HEK293T (cell line): Measurements from ENCODE around the gene SIGLEC6.

Experiments
- CTCF ChIA-PET: fragments of 350-600 bp; formaldehyde crosslinking; extraction: SDS; loops from one replicate; lab custom pipeline; 2021; ENCODE audit warnings: antibody characterized with exemption, inconsistent platforms; lab: Yijun Ruan, JAX
- POLR2A ChIA-PET: fragments of 350-600 bp; formaldehyde crosslinking; extraction: SDS; loops from one replicate; lab custom pipeline; 2020; ENCODE audit warnings: antibody characterized with exemption, inconsistent platforms; lab: Yijun Ruan, JAX
- DNase-seq: peaks from one replicate; pipeline ENCODE4 v3.0.0; 2012; ENCODE audit warnings: mixed read lengths; ENCODE audit errors: extremely low spot score
- ARNT ChIP-seq: fragments of 450-650 bp; IDR thresholded peaks from 2 replicates; pipeline ENCODE4 v1.6.1; 2017; ENCODE audit warnings: mild to moderate bottlenecking
- BHLHE40 ChIP-seq: fragments of 450-650 bp; IDR thresholded peaks from 2 replicates; pipeline ENCODE4 v1.6.1; 2016; ENCODE audit warnings: mild to moderate bottlenecking, moderate library complexity, borderline replicate concordance
- CTBP1 ChIP-seq: fragments of 450-650 bp; IDR thresholded peaks from 2 replicates; pipeline ENCODE4 v1.6.1; 2016; ENCODE audit warnings: borderline replicate concordance
- ELF4 ChIP-seq: fragments of 450-650 bp; IDR thresholded peaks from 2 replicates; pipeline ENCODE4 v1.6.1; 2017; ENCODE audit warnings: antibody characterized with exemption
- FOXA1 ChIP-seq: fragments of 450-650 bp; IDR thresholded peaks from 2 replicates; pipeline ENCODE4 v1.6.1; 2016; ENCODE audit warnings: mild to moderate bottlenecking
- FOXK2 ChIP-seq: fragments of 450-650 bp; IDR thresholded peaks from 2 replicates; pipeline ENCODE4 v1.6.1; 2016; ENCODE audit warnings: mild to moderate bottlenecking
- FOXM1 ChIP-seq: fragments of 450-650 bp; IDR thresholded peaks from 2 replicates; pipeline ENCODE4 v1.6.1; 2017; ENCODE audit warnings: mild to moderate bottlenecking, borderline replicate concordance
- HDGF ChIP-seq: fragments of 450-650 bp; IDR thresholded peaks from 2 replicates; pipeline ENCODE4 v1.6.1; 2017; ENCODE audit warnings: antibody characterized with exemption, borderline replicate concordance
- L3MBTL2 ChIP-seq: fragments of 450-650 bp; conservative IDR thresholded peaks from 2 replicates; pipeline ENCODE4 v1.6.1; 2016; ENCODE audit warnings: mild to moderate bottlenecking
- LEF1 ChIP-seq: fragments of 450-650 bp; IDR thresholded peaks from 2 replicates; pipeline ENCODE4 v1.6.1; 2017; ENCODE audit warnings: mild to moderate bottlenecking, borderline replicate concordance
- NFRKB ChIP-seq: fragments of 450-650 bp; IDR thresholded peaks from 2 replicates; pipeline ENCODE4 v1.6.1; 2016; ENCODE audit warnings: mild to moderate bottlenecking, moderate library complexity
- PKNOX1 ChIP-seq: fragments of 450-650 bp; IDR thresholded peaks from 2 replicates; pipeline ENCODE4 v1.6.1; 2016
- SP1 ChIP-seq: fragments of 450-650 bp; IDR thresholded peaks from 2 replicates; pipeline ENCODE4 v1.6.1; 2017
- SUZ12 ChIP-seq: fragments of 450-650 bp; IDR thresholded peaks from 2 replicates; pipeline ENCODE4 v1.6.1; 2016; ENCODE audit warnings: mild to moderate bottlenecking
- TARDBP ChIP-seq: fragments of 450-650 bp; IDR thresholded peaks from 2 replicates; pipeline ENCODE4 v1.6.1; 2016
- ZNF384 ChIP-seq: fragments of 450-650 bp; IDR thresholded peaks from 2 replicates; pipeline ENCODE4 v1.6.1; 2016

The SIGLEC6 gene

DNA sequence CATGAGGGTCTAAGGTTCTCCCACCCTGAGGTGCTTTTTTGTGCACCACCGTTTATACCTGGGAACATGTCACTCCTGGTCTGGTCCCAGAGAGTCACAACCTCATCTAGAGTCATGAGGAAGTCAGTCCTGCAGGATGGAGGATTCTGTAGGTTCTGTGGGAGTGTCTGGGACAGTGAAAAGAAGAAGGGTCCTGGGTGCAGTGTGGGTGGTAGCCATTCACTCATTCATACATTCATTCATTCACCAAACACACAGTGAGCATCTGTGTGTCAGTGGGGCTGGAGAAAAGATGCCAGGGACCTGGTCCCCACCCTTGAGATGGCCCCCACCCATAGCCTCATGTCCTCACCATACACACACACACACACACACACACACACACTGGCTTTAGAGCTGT is 61.8 kb downstream of the SIGLEC6 start:
- CTCF ChIA-PET = interaction anchor here (0.6 kb wide), 1 partner anchor 187 kb away, joined by 3 read pairs; no protein-coding TSS in a partner anchor
- POLR2A ChIA-PET = no interaction called here
- no peak for DNase-seq
- no peak for TF ChIP-seq FOXM1
- no peak for TF ChIP-seq BHLHE40

DNA sequence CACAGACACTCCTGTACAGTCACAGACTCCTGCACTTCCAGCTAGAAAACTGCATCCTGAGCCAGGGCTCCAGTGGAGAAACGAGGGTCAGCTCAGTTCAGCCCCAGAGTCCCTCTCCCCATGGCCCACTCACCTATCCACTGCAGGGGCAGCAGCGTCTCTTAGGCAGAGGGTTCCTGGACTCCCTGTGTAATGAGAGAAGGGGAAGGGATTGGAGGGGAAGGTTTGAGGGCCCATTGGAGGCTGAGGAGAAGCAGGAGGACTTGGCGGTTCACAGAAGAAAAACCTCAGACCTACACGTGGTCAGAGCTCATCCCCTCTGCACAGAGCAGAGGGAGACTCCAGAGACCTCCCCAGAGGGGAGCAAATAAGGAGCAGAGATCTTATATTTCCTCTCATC is 62.3 kb downstream of the SIGLEC6 start:
- POLR2A ChIA-PET = no interaction called here
- DNase-seq = no peak
- CTCF ChIA-PET = interaction anchor here (0.6 to 1.2 kb wide), 2 partner anchors 72 to 188 kb away, joined by 3 to 4 read pairs; no protein-coding TSS in a partner anchor
- TF ChIP-seq FOXK2 (no peak), L3MBTL2 (no peak), PKNOX1 (no peak), SUZ12 (no peak), TARDBP (no peak), FOXA1 (no peak), BHLHE40 (no peak), LEF1 (no peak), FOXM1 (no peak), ZNF384 (no peak), CTBP1 (no peak), ELF4 (no peak), NFRKB (no peak), HDGF (no peak), SP1 (no peak), ARNT (no peak)

- CTCF ChIA-PET = interaction anchor here (1.2 kb wide), 1 partner anchor 71 kb away, joined by 4 read pairs; no protein-coding TSS in a partner anchor
- POLR2A ChIA-PET = no interaction called here
- TF ChIP-seq FOXA1 (no peak), FOXK2 (no peak), L3MBTL2 (no peak), ELF4 (no peak), ARNT (no peak), BHLHE40 (no peak), ZNF384 (no peak), LEF1 (no peak), SP1 (no peak), TARDBP (no peak), FOXM1 (no peak), HDGF (no peak), NFRKB (no peak), SUZ12 (no peak), PKNOX1 (no peak), CTBP1 (no peak)
- no peak for DNase-seq
These were observed 62.9 kb downstream of the SIGLEC6 start for GRCh38 chr19:51468545-51468920.

- DNase-seq = no peak
- TF ChIP-seq SUZ12 = no peak
- TF ChIP-seq FOXK2 = no peak
- TF ChIP-seq LEF1 = no peak
- TF ChIP-seq ARNT = no peak
- POLR2A ChIA-PET = no interaction called here
- CTCF ChIA-PET = interaction anchor here (1.2 kb wide), 1 partner anchor 70 kb away, joined by 4 read pairs; no protein-coding TSS in a partner anchor
These were observed 63.5 kb downstream of the SIGLEC6 start for GRCh38 chr19:51467864-51468544.
